Body of pancreas (tissue), 4 donors: ENCODE results near the gene LRFN4. TPM values are rescaled to one million over a fixed set of nuclear protein-coding genes. Genes with fewer than 3 reads are reported as not detected.

Source experiments
- ATAC-seq: fragments of 150-250 bp; one replicate; pipeline ENCODE4 v1.9.1; 2016
- DNase-seq, 4 donors: peaks; one replicate each; pipeline ENCODE4 v3.0.0-alpha.2; 2019
- H3K27ac ChIP-seq, 4 donors: fragments of 200-600 bp; sonication (generic); 1 replicate in 3 of 4; 2 replicates in 1 of 4; pipeline versions ENCODE4 v1.5.1 to v1.6.1; 2016 to 2019; ENCODE audit warnings: mild to moderate bottlenecking in 1 of 4, mixed read lengths in 1 of 4, moderate library complexity in 1 of 4
- H3K27me3 ChIP-seq, 2 donors: fragments of 200-600 bp; sonication (generic); one replicate each; pipeline ENCODE4 v1.6.0; 2016; ENCODE audit warnings: mild to moderate bottlenecking in 1 of 2
- H3K36me3 ChIP-seq, 2 donors: fragments of 200-600 bp; sonication (generic); replicated peaks in 1 of 2; 2 replicates each; pipeline ENCODE4 v1.5.1; 2016; ENCODE audit warnings: low read depth in 2 of 2; ENCODE audit not compliant: insufficient read depth in 1 of 2
- H3K4me1 ChIP-seq: fragments of 200-600 bp; sonication (generic); one replicate; pipeline ENCODE4 v1.6.0; 2016
- H3K4me3 ChIP-seq, 2 donors: fragments of 200-600 bp; sonication (generic); 1 replicate in 1 of 2; 2 replicates in 1 of 2; pipeline ENCODE4 v1.5.1; 2016 to 2019
- H3K9me3 ChIP-seq, 3 donors: fragments of 200-600 bp; sonication (generic); 1 replicate in 2 of 3; 2 replicates in 1 of 3; pipeline ENCODE4 v1.5.1; 2016
- POLR2A ChIP-seq, 3 donors: fragments of 450-650 bp; IDR thresholded peaks; one replicate each; pipeline ENCODE4 v1.6.1; 2016; ENCODE audit warnings: antibody characterized with exemption in 3 of 3, mild to moderate bottlenecking in 2 of 3
- WGBS, 2 donors: methylation state at CpG; one replicate each; pipeline ENCODE4 v1.1.5; 2017; 5-methylcytosine and 5-hydroxymethylcytosine counted together
- intact Hi-C: fragments of 100-400 bp; cut with DNase I; formaldehyde crosslinking; loops from one replicate; pipeline ENCODE4 v1.15.1; 2023
- total RNA-seq, 2 donors: library from RNA; depleted of rRNA; stranded (reverse); fragments of >200 nt; gene quantifications; one replicate each; pipeline ENCODE4 v1.1.0, GENCODE V29; 2016
- TF ChIP-seq, protein P1 (sequence below), 7 experiments: fragments of 450-650 bp in 4 of 7; fragments of 200-600 bp in 3 of 7; sonication (generic) in 3 of 7; IDR thresholded peaks; one replicate each; pipeline ENCODE4 v1.5.1; 2016 to 2019; ENCODE audit warnings: antibody characterized with exemption in 7 of 7

The LRFN4 gene
- total RNA-seq, 2 donors from 2014 or later: 2.3 to 3.0 TPM

DNA sequence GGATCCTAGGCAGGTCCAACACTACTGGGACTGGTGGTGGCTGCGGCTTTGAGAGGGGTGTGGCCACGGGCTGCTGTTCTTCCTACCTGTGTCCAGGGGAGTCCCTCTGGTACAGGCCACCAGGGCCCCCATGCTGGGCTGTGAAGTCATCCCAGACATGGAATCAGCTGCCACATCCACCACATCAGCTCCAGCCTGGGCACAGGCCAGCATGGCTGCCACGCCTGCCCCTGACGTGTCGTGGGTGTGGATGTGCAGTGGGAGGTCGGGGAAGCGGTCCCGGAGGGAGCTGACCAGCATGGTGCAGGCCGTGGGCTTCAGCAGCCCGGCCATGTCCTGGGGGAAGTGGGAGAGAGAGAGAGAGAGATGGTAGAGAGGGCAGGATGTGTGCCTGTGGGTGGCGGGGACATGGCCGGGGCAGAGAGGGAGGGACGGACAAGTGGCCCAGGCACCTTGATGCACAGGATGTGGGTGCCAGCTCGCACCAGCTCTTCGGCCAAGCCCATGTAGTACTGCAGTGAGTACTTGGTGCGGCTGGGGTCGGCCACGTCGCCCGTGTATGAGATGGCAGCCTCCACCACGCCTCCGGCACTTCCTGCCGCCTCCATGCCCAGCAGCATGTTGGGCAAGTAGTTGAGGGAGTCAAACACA lies 6.2 kb upstream of the LRFN4 start:
- no peak overlapping the region for H3K27ac ChIP-seq
- no peaks in the 10 kb centered on the region for H3K27me3 ChIP-seq
- TF ChIP-seq, protein P1, sequence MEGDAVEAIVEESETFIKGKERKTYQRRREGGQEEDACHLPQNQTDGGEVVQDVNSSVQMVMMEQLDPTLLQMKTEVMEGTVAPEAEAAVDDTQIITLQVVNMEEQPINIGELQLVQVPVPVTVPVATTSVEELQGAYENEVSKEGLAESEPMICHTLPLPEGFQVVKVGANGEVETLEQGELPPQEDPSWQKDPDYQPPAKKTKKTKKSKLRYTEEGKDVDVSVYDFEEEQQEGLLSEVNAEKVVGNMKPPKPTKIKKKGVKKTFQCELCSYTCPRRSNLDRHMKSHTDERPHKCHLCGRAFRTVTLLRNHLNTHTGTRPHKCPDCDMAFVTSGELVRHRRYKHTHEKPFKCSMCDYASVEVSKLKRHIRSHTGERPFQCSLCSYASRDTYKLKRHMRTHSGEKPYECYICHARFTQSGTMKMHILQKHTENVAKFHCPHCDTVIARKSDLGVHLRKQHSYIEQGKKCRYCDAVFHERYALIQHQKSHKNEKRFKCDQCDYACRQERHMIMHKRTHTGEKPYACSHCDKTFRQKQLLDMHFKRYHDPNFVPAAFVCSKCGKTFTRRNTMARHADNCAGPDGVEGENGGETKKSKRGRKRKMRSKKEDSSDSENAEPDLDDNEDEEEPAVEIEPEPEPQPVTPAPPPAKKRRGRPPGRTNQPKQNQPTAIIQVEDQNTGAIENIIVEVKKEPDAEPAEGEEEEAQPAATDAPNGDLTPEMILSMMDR (IDR thresholded peaks at IDR 0.05): no peak
- TF ChIP-seq POLR2A (IDR thresholded peaks at IDR 0.05): no peak
- DNase-seq (no peak), ATAC-seq (no peak)
- peaks cover 0 to 6% of the 10 kb centered on the region in 2 donors for H3K36me3 ChIP-seq
- H3K4me1 ChIP-seq: peaks cover 7% of the 10 kb centered on the region
- 88 to 93% methylated on average over 20 to 21 of the region's 23 CpGs for WGBS, 2 donors
- intact Hi-C loops: no loop called here
- no peaks in the 10 kb centered on the region for H3K9me3 ChIP-seq
- H3K4me3 ChIP-seq: no peak overlapping the region

- Histone ChIP-seq H3K9me3 (no peaks in the 10 kb centered on the region), H3K27ac (no peak overlapping the region), H3K4me1 (peaks cover 9% of the 10 kb centered on the region), H3K36me3 (peaks cover 0 to 2% of the 10 kb centered on the region in 2 donors), H3K4me3 (no peak overlapping the region), H3K27me3 (no peaks in the 10 kb centered on the region)
- no peak for TF ChIP-seq POLR2A (IDR thresholded peaks at IDR 0.05)
- TF ChIP-seq, protein P1 (IDR thresholded peaks at IDR 0.05): no peak
- ATAC-seq (no peak), DNase-seq (no peak)
- 83% methylated on average over 2 to 4 of the region's 4 CpGs for WGBS, 2 donors
- intact Hi-C loops: no loop called here
Observed at GRCh38 chr11:66851239-66851596, 5.6 kb upstream of the LRFN4 start.

DNA sequence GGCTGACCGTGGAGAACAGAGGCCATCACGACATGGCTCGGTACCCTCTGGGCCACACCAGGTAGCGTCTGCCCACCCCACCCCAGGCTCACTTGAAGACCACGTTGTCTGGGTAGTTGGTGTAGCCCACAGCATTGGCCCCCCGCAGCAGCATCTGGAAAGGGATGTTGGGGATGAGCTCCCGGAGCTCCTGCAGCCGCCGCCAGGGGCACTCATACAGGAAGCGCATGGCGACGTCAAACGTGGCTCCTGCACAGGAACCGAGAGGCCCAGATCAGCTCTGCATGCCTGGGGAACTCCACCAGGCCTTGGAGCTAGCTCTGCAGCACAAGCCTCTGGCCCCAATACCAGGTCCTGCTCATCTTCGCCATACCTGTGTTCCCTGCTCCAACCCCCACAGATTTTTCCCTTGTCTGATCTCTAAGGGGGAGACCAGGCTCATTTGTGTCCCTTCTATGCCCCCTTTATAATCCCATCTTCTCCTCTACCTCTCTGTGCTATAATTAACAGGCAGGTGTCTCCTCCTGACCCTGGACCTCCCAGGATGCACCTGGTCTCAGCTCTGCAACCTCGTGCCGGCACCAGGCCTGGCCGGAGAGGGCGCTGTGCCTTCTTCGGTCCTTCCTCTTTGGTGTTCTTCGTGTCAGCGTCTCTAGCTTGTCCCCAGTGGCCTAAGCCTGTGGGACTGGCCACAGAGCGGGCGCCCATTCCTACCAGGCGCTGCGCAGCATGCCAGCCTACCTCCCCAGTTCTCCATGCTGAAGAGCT lies 5.0 kb upstream of the LRFN4 start:
- DNase-seq: no peak
- no peaks in the 10 kb centered on the region for H3K9me3 ChIP-seq
- no peaks in the 10 kb centered on the region for H3K36me3 ChIP-seq
- TF ChIP-seq, protein P1 (IDR thresholded peaks at IDR 0.05): no peak
- no peak for TF ChIP-seq POLR2A (IDR thresholded peaks at IDR 0.05)
- H3K4me1 ChIP-seq: peaks cover 9% of the 10 kb centered on the region
- no peaks in the 10 kb centered on the region for H3K27me3 ChIP-seq
- intact Hi-C loops: no loop called here
- no peak for ATAC-seq
- H3K27ac ChIP-seq: no peak overlapping the region
- no peak overlapping the region for H3K4me3 ChIP-seq
- 73 to 78% methylated on average over 14 to 26 of the region's 26 CpGs for WGBS, 2 donors

- no peak overlapping the region for H3K4me3 ChIP-seq
- H3K27ac ChIP-seq: no peak overlapping the region
- ATAC-seq (no peak), DNase-seq (no peak)
- peaks cover 9% of the 10 kb centered on the region for H3K4me1 ChIP-seq
- no peaks in the 10 kb centered on the region for H3K27me3 ChIP-seq
- H3K9me3 ChIP-seq: no peaks in the 10 kb centered on the region
- intact Hi-C loops: no loop called here
- TF ChIP-seq POLR2A (IDR thresholded peaks at IDR 0.05): no peak
- TF ChIP-seq, protein P1 (IDR thresholded peaks at IDR 0.05): no peak
- no peaks in the 10 kb centered on the region for H3K36me3 ChIP-seq
- 80 to 84% methylated on average over 18 to 26 of the region's 26 CpGs for WGBS, 2 donors
Observed at GRCh38 chr11:66852466-66853241, 4.2 kb upstream of the LRFN4 start.
